ENCODE results near the gene NLRP11. TPM values are rescaled to one million over a fixed set of nuclear protein-coding genes. Genes with fewer than 3 reads are reported as not detected.

NLRP11 gene
- total RNA-seq, 1 donor from 2014 or later: not detected

DNA sequence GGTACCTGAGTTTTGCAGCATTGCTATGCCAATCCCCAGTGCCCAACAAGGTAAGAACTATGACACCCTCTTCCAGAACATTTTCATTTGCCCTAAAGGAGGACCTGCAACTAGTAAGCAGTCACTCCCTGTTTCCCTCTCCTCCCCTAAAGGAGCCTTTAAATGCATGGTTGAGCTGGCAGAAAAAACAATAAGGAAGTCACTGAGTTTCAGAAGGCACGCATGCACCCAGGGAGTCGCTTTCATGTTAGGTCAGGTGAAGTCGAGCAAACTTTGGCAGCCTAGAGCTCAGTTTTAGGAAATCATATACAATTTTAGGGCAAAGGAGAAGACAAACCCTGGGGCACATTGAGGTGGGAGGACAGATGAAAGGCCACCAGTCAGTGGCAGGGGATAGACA is 11.8 kb downstream of the NLRP11 start:
- Histone ChIP-seq H3K27me3 (no peaks in the 10 kb centered on the region), H3K36me3 (no peaks in the 10 kb centered on the region), H3K4me1 (no peaks in the 10 kb centered on the region), H3K4me3 (no peak overlapping the region), H3K9me3 (no peaks in the 10 kb centered on the region), H3K27ac (no peak overlapping the region)
- intact Hi-C loops (cut with DNase I): no loop called here
- TF ChIP-seq POLR2AphosphoS5 (IDR thresholded peaks at IDR 0.05; ENCODE audit: insufficient read depth in 1 of 2, low read depth in 1 of 2) (no peak), POLR2A (IDR thresholded peaks at IDR 0.05) (no peak), CTCF (IDR thresholded peaks at IDR 0.05) (no peak)
- DNase-seq (ENCODE audit: extremely low spot score in 2 of 2): no peak

DNA sequence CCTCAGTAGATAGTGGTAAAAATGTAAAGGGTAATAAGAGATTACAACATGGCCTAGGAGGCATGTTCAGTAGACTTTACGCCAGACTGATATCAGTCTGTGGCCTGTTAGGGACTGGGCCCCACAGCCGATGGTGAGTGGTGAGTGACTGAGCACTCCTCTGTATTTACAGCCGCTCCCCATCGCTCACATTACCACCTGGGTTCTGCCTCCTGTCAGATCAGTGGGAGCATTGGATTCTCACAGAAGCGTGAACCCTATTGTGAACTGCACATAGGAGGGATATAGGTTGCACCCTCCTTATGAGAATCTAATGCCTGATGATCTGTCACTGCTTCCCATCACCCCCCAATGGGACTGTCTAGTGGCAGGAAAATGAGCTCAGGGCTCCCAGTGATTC is 17.9 kb downstream of the NLRP11 start:
- no peak for TF ChIP-seq CTCF (IDR thresholded peaks at IDR 0.05)
- TF ChIP-seq POLR2AphosphoS5 (IDR thresholded peaks at IDR 0.05; ENCODE audit: insufficient read depth in 1 of 2, low read depth in 1 of 2): no peak
- TF ChIP-seq POLR2A (IDR thresholded peaks at IDR 0.05): no peak
- H3K4me1 ChIP-seq: no peaks in the 10 kb centered on the region

GRCh38 chr19:55812449-55812848 is 19.4 kb downstream of the NLRP11 start:
- intact Hi-C loops (cut with DNase I): no loop called here
- Histone ChIP-seq H3K27me3 (no peaks in the 10 kb centered on the region), H3K4me3 (no peak overlapping the region), H3K4me1 (no peaks in the 10 kb centered on the region), H3K9me3 (no peaks in the 10 kb centered on the region), H3K36me3 (no peaks in the 10 kb centered on the region), H3K27ac (no peak overlapping the region)
- DNase-seq (ENCODE audit: extremely low spot score in 2 of 2): no peak
- TF ChIP-seq POLR2A (IDR thresholded peaks at IDR 0.05) (no peak), CTCF (IDR thresholded peaks at IDR 0.05) (no peak), POLR2AphosphoS5 (IDR thresholded peaks at IDR 0.05; ENCODE audit: insufficient read depth in 1 of 2, low read depth in 1 of 2) (no peak)

More for the DNA sequence above, 17.9 kb downstream of the NLRP11 start:
- Histone ChIP-seq H3K27me3 (no peaks in the 10 kb centered on the region), H3K27ac (no peak overlapping the region), H3K9me3 (no peaks in the 10 kb centered on the region), H3K36me3 (no peaks in the 10 kb centered on the region), H3K4me3 (no peak overlapping the region)
- intact Hi-C loops (cut with DNase I): no loop called here
- no peak for DNase-seq (ENCODE audit: extremely low spot score in 2 of 2)

DNA sequence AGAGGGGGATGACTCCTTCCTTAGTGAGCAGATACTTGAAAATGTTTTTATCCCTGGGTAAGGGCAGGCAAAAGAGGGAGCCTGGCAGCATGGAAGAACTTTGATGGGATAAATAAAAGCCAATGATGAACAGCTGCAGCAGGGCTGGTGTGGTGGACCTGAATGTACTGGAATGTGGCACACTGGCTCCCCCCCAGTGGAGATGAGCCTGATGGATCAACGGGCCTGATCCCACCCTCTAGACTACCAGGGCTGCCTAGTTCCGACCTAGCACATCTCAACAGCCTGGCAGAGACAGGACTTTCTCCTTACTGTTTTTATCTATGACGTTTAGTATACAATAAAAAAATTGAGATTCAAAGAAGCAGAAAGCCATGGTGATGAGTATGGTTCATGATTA is 20.5 kb downstream of the NLRP11 start:
- no peak for DNase-seq (ENCODE audit: extremely low spot score in 2 of 2)
- intact Hi-C loops (cut with DNase I): no loop called here
- TF ChIP-seq POLR2AphosphoS5 (IDR thresholded peaks at IDR 0.05; ENCODE audit: insufficient read depth in 1 of 2, low read depth in 1 of 2) (no peak), CTCF (IDR thresholded peaks at IDR 0.05) (no peak), POLR2A (IDR thresholded peaks at IDR 0.05) (no peak)
- Histone ChIP-seq H3K9me3 (no peaks in the 10 kb centered on the region), H3K27ac (no peak overlapping the region), H3K4me1 (no peaks in the 10 kb centered on the region), H3K27me3 (no peaks in the 10 kb centered on the region), H3K36me3 (no peaks in the 10 kb centered on the region), H3K4me3 (no peak overlapping the region)

DNA sequence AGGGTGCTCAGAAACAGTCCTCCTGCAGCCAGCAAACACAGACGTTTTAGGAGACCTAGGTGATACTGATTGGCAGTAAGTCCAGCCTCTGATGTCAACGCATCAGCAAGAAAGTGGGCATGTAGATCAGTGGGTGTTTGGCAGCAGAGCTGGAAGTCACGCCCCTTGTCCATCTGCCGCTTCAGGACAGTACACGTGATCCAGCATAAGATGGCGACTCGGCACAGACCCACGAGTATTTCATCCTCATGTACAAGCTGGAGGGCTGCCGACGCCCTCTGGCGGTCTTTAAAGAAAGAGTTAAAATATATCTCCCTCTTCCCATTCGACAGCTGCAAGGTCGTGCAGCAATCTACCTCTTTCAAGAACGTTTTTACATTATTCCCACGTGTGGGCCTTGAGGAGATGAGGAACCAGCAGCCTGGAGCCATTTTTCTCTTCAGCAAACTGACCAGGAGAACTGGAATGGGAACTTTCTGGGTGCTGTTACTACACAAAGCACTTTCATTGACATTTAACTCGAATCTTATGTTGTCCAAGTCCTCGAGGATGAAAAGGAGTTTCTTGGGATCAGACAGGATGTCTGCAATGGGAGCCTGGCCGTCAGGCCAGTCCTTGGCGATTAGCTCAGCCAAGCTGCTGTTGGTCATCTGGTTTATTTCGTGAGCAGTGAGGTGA is 22.3 kb downstream of the NLRP11 start:
- Histone ChIP-seq H3K9me3 (no peaks in the 10 kb centered on the region), H3K4me1 (no peaks in the 10 kb centered on the region), H3K27ac (no peak overlapping the region), H3K36me3 (no peaks in the 10 kb centered on the region), H3K4me3 (no peak overlapping the region), H3K27me3 (no peaks in the 10 kb centered on the region)
- intact Hi-C loops (cut with DNase I): no loop called here
- no peak for DNase-seq (ENCODE audit: extremely low spot score in 2 of 2)
- no peak for TF ChIP-seq POLR2A (IDR thresholded peaks at IDR 0.05)
